ENCODE results near the gene EGLN2.
A peak's percentile ranks its signal among the peaks of the same experiment; 100 is the strongest.
"Not testable (repeated sequence)": the region's sequence is repeated elsewhere in the genome, so short reads cannot be mapped to it uniquely, and the experiment has no call there.

The EGLN2 gene

GRCh38 chr19:40802300-40803169 is 3.5 kb downstream of the EGLN2 start:
- DNase-seq = no peak

GRCh38 chr19:40803170-40803856 is 4.3 kb downstream of the EGLN2 start:
- DNase-seq = no peak

GRCh38 chr19:40803857-40804782 is 5.1 kb downstream of the EGLN2 start:
- DNase-seq = peak; percentile 85 to 90

GRCh38 chr19:40804783-40805242 is 5.8 kb downstream of the EGLN2 start:
- DNase-seq = no peak

GRCh38 chr19:40805258-40805868 is 6.4 kb downstream of the EGLN2 start:
- DNase-seq = peak in 1 of 2 donors; percentile 62

GRCh38 chr19:40806423-40807146 is 7.6 kb downstream of the EGLN2 start:
- DNase-seq = peak; percentile 83 to 90

- no peak for DNase-seq
Measured at GRCh38 chr19:40807147-40808020, 8.4 kb downstream of the EGLN2 start.

GRCh38 chr19:40808021-40808325 is 9.0 kb downstream of the EGLN2 start:
- no peak for DNase-seq

- no peak for DNase-seq
Measured at GRCh38 chr19:40808497-40808896, 9.5 kb downstream of the EGLN2 start.

- DNase-seq = no peak
Measured at GRCh38 chr19:40809358-40810086, 10.5 kb downstream of the EGLN2 start.

GRCh38 chr19:40810160-40810559 is 11.2 kb downstream of the EGLN2 start:
- no peak for DNase-seq

GRCh38 chr19:40810649-40811408 is 11.8 kb downstream of the EGLN2 start:
- DNase-seq = peak; percentile 64 to 66

- no peak for DNase-seq
Measured at GRCh38 chr19:40811478-40812341, 12.7 kb downstream of the EGLN2 start.

GRCh38 chr19:40812571-40812970 is 13.6 kb downstream of the EGLN2 start:
- not testable (repeated sequence) for DNase-seq

GRCh38 chr19:40813182-40813581 is 14.2 kb downstream of the EGLN2 start:
- no peak for DNase-seq

GRCh38 chr19:40815223-40815622 is 16.2 kb downstream of the EGLN2 start:
- no peak for DNase-seq

GRCh38 chr19:40818480-40819399 is 19.7 kb downstream of the EGLN2 start:
- DNase-seq = peak; percentile 84 to 85
